ENCODE measurements around the gene IFNA8.

DNA sequence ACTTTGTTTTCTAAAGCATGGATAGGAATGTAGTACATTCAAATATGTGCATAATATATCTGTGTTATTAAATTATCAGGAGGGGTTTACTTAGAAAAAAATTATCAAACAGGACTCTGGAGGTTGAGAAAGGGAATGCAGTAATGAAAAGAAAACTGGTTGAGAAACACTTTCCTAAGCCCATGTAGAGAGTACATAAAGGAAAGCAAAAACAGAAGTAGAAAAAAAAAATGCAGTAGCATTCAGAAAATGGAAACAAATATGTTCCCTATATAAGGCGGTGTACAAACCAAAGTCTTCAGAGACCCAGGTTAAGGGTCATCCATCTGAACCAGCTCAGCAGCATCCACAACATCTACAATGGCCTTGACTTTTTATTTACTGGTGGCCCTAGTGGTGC lies at the start of gene IFNA8:
- no peak for TF ChIP-seq CTCF (IDR thresholded peaks at IDR 0.05)
- no peak for TF ChIP-seq POLR2A (IDR thresholded peaks at IDR 0.05)

Data from breast epithelium (tissue), 3 donors.